Measurements from ENCODE around the gene MLLT10.

Gene MLLT10

GRCh38 chr10:21655236-21655635, 121.2 kb downstream of the MLLT10 start:
- no peak for DNase-seq

DNA sequence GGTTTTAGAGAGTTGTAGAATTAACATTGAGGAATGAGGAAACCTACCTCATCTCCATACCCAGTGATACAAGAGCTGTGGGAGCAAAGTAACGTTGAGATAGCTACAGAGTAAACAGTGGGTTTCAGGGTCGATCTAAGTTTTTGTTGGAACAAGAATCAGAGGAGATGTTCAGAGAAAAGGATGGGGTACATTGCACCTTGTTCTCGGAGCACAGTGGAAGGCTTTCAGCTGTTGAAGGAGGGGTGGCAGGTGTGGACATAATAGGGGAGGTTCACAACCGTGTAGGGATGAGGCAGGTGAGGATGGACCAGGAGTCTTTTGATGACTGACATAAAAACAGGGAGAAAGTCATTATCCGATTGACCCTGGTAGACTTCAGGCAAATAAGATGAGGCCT, 121.7 kb downstream of the MLLT10 start:
- DNase-seq = no peak

GRCh38 chr10:21661087-21661486, 127.1 kb downstream of the MLLT10 start:
- no peak for DNase-seq

GRCh38 chr10:21661935-21662334, 127.9 kb downstream of the MLLT10 start:
- no peak for DNase-seq

DNA sequence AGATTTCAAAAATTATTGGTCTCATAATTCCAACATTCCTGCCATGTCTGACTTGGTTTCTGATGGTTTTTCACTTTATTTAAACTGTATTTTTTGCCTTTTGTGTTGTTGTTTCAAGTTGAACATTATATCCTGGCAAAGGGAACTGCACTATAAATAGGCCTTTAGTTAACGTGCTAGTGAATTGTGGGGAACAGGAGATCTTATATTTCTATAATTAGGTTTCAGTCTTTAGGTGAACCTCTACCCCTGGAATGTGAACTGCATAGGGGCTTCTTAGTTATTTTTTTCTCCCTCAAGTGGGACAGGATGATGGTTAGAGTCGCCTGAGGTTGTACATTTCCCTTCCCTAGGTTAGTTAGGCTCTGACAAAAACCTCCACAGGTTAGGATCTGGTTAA, 128.6 kb downstream of the MLLT10 start:
- DNase-seq = no peak

DNA sequence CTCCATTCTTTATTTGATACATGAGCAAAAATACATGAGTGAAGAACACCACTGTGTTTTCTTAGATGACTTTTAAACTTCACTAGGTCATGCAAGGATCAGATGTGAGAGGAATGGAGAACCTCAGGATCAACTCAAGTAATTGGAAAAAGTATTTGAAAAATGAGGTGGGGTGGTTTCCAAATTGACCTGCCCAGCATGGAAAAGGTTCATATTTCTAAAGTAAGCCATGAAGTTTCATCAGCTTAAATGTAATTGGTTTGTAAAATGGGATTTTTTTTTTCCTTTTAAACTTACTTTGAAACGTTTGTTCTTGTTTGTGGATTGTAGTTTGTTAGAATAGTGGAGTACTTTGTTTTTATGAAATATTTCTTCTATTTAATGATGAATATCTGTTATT, 134.8 kb downstream of the MLLT10 start:
- no peak for DNase-seq

- DNase-seq = no peak
Observed at GRCh38 chr10:21670391-21670790, 136.4 kb downstream of the MLLT10 start.

DNA sequence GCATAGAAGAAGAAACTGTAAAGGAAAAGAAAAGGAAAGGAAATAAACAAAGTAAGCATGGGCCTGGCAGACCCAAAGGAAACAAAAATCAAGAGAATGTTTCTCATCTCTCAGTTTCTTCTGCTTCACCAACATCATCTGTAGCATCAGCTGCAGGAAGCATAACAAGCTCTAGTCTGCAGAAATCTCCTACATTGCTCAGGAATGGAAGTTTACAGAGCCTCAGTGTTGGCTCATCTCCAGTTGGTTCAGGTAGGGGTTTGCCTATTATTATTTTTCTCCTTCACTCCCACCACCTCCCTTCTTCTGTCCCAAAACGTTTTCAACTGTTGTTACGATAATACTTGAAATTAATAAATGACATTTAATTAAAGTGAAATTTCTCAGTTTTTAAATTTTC, 139.6 kb downstream of the MLLT10 start:
- DNase-seq = no peak

- no peak for DNase-seq
Observed at GRCh38 chr10:21675157-21675796, 141.2 kb downstream of the MLLT10 start.

- no peak for DNase-seq
Observed at GRCh38 chr10:21677551-21677950, 143.5 kb downstream of the MLLT10 start.

DNA sequence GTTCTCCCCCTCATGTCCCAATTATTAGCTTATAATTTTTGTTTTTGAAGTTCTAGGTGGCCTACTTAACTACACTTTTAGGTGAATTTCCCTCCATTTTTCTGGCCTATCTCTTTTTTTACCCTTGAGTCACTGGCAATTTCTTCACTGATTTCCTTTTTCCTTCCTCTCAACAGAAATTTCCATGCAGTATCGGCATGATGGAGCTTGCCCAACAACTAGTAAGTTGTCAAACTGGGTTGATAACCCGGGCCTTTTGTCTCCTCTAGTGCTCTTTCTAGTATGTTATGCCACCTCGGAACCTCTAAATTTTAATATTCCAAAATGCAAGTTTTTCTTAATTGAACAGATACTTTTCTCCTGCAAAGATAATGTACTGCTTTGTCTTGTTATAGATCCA, 147.1 kb downstream of the MLLT10 start:
- no peak for DNase-seq

DNA sequence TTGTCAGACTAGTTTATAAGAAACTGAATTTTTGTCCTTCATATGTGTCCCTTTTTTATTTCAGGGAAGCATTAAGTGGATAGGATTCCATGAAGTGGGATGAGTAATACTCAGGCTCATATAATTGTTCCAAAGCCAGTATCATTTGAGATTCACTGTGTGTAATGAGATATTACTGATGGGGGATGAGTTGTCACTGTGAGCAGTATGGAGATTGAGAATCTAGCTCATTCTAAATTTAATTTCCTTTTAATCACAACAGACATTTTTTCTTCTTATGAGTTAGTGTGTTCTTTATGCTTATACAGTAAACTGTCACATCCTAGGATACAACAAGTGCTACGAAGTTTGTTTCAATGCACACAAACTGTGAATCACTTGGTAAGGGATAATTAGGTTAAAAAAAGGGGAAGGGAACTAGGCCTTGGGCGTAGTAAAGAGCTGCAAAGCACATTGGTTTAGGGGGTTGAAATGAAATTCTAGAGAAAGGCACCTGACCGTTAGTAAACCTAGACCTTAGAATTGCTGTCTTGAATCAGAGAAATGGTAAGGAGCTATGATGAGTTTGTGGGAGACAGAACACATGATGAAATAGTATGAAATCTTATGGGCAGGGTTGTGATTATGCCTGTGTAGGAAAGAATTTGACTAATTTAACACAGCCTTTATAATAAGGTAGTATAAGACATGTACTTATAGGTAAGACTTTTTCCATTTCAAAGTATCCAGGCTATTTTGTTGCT, 153.4 kb downstream of the MLLT10 start:
- DNase-seq = no peak

- DNase-seq = no peak
Observed at GRCh38 chr10:21688009-21688332, 153.9 kb downstream of the MLLT10 start.

GRCh38 chr10:21688870-21689269, 154.8 kb downstream of the MLLT10 start:
- no peak for DNase-seq

DNA sequence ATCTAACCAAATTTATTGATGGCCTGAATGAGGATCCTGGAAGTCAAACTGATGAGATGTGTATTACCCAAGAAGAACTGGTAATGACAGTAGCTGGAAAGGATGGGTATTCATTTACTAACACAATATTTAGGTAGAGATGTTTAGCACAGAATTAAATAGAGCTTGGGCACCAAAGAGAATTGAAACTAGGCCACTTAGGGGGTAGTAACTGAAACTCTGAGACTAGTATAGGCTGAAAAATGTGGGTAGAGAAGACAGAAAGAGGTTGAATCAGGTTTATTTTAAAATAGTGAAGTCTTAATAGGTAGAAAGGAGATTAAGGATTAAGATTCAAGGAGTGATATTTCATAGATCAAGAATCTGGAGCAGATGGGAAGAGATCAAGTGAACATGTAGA, 155.8 kb downstream of the MLLT10 start:
- no peak for DNase-seq

GRCh38 chr10:21692916-21693315, 158.9 kb downstream of the MLLT10 start:
- no peak for DNase-seq

- no peak for DNase-seq
Observed at GRCh38 chr10:21693418-21693817, 159.4 kb downstream of the MLLT10 start.

DNA sequence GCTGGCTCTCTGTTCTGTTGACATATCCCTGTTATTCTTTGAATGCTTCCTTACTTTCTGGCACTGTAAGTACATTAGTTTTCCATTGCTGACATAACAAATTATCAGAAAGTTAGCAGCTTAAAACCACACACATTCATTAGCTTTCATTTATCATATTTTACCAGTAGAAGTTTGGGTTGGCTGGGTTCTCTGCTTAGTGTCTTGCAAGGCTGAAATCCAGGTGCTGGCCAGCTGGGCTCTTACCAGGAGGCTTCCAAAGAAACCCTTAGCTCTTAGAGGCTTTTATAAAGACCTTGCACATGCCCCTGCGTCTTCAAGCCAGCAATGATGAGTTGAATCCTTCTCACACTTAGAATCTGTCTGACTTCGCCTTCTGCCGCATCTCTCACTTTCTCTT, 160.6 kb downstream of the MLLT10 start:
- no peak for DNase-seq

DNA sequence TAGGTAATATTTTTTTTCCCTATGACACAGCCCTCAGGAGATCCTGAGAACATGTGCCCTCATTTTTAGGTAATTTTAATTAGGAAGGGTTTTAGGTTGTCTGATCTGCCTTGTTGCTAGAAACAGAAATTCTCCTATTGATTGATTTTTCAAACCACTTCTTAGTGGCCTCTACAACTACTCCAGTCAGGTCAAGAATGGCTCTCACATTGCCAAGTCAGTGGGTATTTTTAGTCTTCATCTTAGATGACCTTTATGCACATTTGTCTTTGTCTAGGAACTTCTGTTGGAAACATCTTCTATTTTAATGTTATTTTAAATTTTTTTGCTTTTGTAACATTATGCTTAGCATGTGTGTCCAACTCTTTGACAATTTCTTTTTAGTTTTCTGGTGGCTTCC, 162.3 kb downstream of the MLLT10 start:
- no peak for DNase-seq

- no peak for DNase-seq
Observed at GRCh38 chr10:21699575-21699974, 165.5 kb downstream of the MLLT10 start.

- DNase-seq = no peak
Observed at GRCh38 chr10:21700474-21700873, 166.4 kb downstream of the MLLT10 start.

DNA sequence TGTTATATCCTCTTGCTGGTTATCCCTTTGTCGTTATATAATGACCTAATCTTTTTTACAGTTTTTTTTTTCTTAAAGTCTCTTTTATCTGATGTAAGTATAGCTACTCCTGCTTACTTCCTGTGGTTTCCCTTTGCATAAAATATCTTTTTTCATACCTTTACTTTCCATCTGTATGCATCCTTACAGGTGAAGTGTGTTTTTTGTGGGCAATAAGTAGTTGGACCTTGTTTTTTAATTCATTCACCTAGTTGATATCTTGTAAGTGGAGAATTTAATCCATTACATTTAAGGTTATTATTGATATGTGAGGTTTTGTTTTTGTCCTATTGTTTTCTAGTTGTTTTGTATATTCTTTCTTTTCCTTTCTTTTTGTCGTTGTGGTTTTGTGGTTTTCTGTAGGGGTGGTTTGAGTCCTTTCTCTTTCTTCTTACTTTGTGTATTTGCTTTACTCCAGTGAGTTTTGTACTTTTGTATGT, 168.6 kb downstream of the MLLT10 start:
- DNase-seq = no peak

- no peak for DNase-seq
Observed at GRCh38 chr10:21705142-21705827, 171.3 kb downstream of the MLLT10 start.

GRCh38 chr10:21705828-21706176, 171.8 kb downstream of the MLLT10 start:
- DNase-seq = no peak
